ENCODE results near the gene EXOSC2. TPM values are rescaled to one million over a fixed set of nuclear protein-coding genes. Genes with fewer than 3 reads are reported as not detected.

EXOSC2 gene
- total and polyA plus RNA-seq, 2 of the 8 experiments (the other 6 are each of a cell fraction or from before 2014, with no cell fraction given), result 47.8 to 93.6 TPM

DNA sequence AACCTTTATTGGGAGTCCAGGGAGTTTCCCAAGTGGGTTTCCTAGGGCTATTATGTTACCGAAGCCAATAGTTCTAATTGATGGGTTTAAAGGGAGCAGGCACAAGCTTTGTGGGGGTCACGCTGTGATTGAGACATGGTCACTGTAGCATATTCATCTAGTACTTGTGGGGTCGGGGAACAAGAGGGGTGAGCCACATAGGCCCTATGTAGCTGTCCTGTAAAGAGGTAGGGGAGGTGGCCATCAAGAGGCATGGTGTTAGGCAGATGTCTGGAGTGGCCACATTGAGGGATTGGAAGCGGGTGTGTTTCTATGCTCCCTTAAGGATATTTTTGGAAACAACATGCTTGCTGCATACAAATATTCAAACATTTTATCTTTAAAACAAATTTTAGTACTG lies 50.1 kb downstream of the EXOSC2 start (continued):
- TF ChIP-seq FOSL1 (IDR thresholded peaks at IDR 0.05; ENCODE audit: insufficient read depth, low read depth, low read length), result no peak
- TF ChIP-seq, protein P1, sequence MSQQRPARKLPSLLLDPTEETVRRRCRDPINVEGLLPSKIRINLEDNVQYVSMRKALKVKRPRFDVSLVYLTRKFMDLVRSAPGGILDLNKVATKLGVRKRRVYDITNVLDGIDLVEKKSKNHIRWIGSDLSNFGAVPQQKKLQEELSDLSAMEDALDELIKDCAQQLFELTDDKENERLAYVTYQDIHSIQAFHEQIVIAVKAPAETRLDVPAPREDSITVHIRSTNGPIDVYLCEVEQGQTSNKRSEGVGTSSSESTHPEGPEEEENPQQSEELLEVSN (IDR thresholded peaks at IDR 0.05), result no peak
- TF ChIP-seq EZH2 (IDR thresholded peaks at IDR 0.05; ENCODE audit: low read depth, low read length, severe bottlenecking), result no peak
- TF ChIP-seq, protein P2, sequence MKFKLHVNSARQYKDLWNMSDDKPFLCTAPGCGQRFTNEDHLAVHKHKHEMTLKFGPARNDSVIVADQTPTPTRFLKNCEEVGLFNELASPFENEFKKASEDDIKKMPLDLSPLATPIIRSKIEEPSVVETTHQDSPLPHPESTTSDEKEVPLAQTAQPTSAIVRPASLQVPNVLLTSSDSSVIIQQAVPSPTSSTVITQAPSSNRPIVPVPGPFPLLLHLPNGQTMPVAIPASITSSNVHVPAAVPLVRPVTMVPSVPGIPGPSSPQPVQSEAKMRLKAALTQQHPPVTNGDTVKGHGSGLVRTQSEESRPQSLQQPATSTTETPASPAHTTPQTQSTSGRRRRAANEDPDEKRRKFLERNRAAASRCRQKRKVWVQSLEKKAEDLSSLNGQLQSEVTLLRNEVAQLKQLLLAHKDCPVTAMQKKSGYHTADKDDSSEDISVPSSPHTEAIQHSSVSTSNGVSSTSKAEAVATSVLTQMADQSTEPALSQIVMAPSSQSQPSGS (IDR thresholded peaks at IDR 0.05; ENCODE audit: low read length), result no peak
- TF ChIP-seq JUND (IDR thresholded peaks at IDR 0.05; ENCODE audit: low read length), result no peak
- TF ChIP-seq SP1 (IDR thresholded peaks at IDR 0.05; ENCODE audit: low read depth, low read length), result no peak
- no peak for TF ChIP-seq TBP (IDR thresholded peaks at IDR 0.05; ENCODE audit: low read depth, low read length)
- no peak for TF ChIP-seq POLR2AphosphoS5 (IDR thresholded peaks at IDR 0.05; ENCODE audit: low read depth, low read length)
- TF ChIP-seq RXRA (IDR thresholded peaks at IDR 0.05; ENCODE audit: insufficient read depth, low read depth, low read length), result no peak

All from H1 (cell line).